HG03457 (cell line): Measurements from ENCODE around the gene MAP4K4.

ENCODE experiments used
- ATAC-seq: cut with Tn5 transposase; IDR thresholded peaks from one replicate; pipeline ENCODE4 v1.9.1; 2021; ENCODE audit warnings: moderate number of reproducible peaks; ENCODE audit not compliant: unreplicated experiment

MAP4K4 gene

GRCh38 chr2:101811226-101812015 lies 113.9 kb downstream of the MAP4K4 start:
- no peak for ATAC-seq

- no peak for ATAC-seq
Observed at GRCh38 chr2:101812226-101812625, 114.7 kb downstream of the MAP4K4 start.

GRCh38 chr2:101814752-101815151 lies 117.2 kb downstream of the MAP4K4 start:
- ATAC-seq = no peak

GRCh38 chr2:101815154-101815553 lies 117.6 kb downstream of the MAP4K4 start:
- ATAC-seq = no peak

- ATAC-seq = no peak
Observed at GRCh38 chr2:101815739-101816391, 118.4 kb downstream of the MAP4K4 start.

GRCh38 chr2:101816598-101816997 lies 119.1 kb downstream of the MAP4K4 start:
- ATAC-seq = no peak

GRCh38 chr2:101817481-101817880 lies 120.0 kb downstream of the MAP4K4 start:
- no peak for ATAC-seq

- ATAC-seq = no peak
Observed at GRCh38 chr2:101818531-101819451, 121.3 kb downstream of the MAP4K4 start.

GRCh38 chr2:101820519-101820918 lies 123.0 kb downstream of the MAP4K4 start:
- no peak for ATAC-seq

- no peak for ATAC-seq
Observed at GRCh38 chr2:101821059-101821805, 123.7 kb downstream of the MAP4K4 start.

- ATAC-seq = no peak
Observed at GRCh38 chr2:101821828-101822458, 124.4 kb downstream of the MAP4K4 start.

GRCh38 chr2:101823347-101823791 lies 125.9 kb downstream of the MAP4K4 start:
- ATAC-seq = no peak

GRCh38 chr2:101823859-101824258 lies 126.4 kb downstream of the MAP4K4 start:
- ATAC-seq = no peak

- ATAC-seq = no peak
Observed at GRCh38 chr2:101826716-101827115, 129.2 kb downstream of the MAP4K4 start.

GRCh38 chr2:101827246-101827645 lies 129.7 kb downstream of the MAP4K4 start:
- ATAC-seq = no peak

- ATAC-seq = no peak
Observed at GRCh38 chr2:101828257-101828656, 130.8 kb downstream of the MAP4K4 start.

- ATAC-seq = no peak
Observed at GRCh38 chr2:101828673-101829334, 131.3 kb downstream of the MAP4K4 start.

- ATAC-seq = no peak
Observed at GRCh38 chr2:101829429-101829828, 131.9 kb downstream of the MAP4K4 start.

- no peak for ATAC-seq
Observed at GRCh38 chr2:101830146-101830545, 132.6 kb downstream of the MAP4K4 start.

GRCh38 chr2:101830555-101830954 lies 133.0 kb downstream of the MAP4K4 start:
- ATAC-seq = no peak
